ENCODE results near the gene PRR22.

DNA sequence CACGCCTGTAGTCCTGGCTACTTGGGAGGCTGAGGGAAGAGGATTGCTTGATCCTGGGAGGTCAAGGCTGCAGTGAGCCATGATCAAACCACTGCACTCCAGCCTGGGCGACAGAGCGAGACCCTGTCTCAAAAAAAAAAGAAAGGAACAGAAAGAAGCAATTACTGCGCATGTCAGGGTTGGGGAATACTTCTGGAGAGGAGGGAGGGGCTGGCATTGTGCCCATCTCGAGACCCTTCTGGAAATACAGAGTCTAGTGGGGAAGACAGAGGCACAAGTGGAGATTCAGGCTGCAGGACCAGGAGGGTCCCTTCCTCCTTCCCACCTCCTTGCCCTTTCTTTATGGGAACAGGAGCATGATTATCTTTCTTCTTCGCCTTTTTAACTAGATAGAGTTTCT, 30.8 kb downstream of the PRR22 start:
- TF ChIP-seq, protein P1, sequence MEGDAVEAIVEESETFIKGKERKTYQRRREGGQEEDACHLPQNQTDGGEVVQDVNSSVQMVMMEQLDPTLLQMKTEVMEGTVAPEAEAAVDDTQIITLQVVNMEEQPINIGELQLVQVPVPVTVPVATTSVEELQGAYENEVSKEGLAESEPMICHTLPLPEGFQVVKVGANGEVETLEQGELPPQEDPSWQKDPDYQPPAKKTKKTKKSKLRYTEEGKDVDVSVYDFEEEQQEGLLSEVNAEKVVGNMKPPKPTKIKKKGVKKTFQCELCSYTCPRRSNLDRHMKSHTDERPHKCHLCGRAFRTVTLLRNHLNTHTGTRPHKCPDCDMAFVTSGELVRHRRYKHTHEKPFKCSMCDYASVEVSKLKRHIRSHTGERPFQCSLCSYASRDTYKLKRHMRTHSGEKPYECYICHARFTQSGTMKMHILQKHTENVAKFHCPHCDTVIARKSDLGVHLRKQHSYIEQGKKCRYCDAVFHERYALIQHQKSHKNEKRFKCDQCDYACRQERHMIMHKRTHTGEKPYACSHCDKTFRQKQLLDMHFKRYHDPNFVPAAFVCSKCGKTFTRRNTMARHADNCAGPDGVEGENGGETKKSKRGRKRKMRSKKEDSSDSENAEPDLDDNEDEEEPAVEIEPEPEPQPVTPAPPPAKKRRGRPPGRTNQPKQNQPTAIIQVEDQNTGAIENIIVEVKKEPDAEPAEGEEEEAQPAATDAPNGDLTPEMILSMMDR (IDR thresholded peaks at IDR 0.05; ENCODE audit: borderline replicate concordance, extremely low read depth, low read length, poor library complexity, severe bottlenecking) = no peak
- TF ChIP-seq EZH2 (IDR thresholded peaks at IDR 0.05; ENCODE audit: borderline replicate concordance, low read depth, low read length, severe bottlenecking) = no peak
